K562 (cell line): ENCODE data around the gene ATRAID. TPM values are rescaled to one million over a fixed set of nuclear protein-coding genes. Genes with fewer than 3 reads are reported as not detected.

ENCODE experiments used
- ATAC-seq: fragments of 200-7000 bp; cut with Tn5 transposase; 3 replicates; pipeline ENCODE4 v1.9.1; 2020; ENCODE audit warnings: moderate library complexity
- Bru-seq: library from RNA; stranded (reverse); fragments of 400-500 nt; gene quantifications from one replicate; lab custom pipeline; 2021; lab: Mats Ljungman, UMichigan
- BruChase-seq, 2 experiments: library from RNA; stranded (reverse); fragments of 400-500 nt; gene quantifications; one replicate each; lab custom pipeline; 2021; lab: Mats Ljungman, UMichigan
- BruUV-seq: library from RNA; stranded (reverse); fragments of 400-500 nt; replicated peaks from 2 replicates; lab custom pipeline; 2021; lab: Mats Ljungman, UMichigan
- CTCF ChIA-PET: fragments of 300-600 bp; formaldehyde crosslinking; extraction: SDS; loops from one replicate; lab custom pipeline; 2021; ENCODE audit warnings: low intra/inter-chr PET ratio; lab: Yijun Ruan, JAX
- POLR2A ChIA-PET: fragments of 300-600, 350-650 bp; sonication (Branson Sonifier 250); formaldehyde crosslinking; extraction: SDS; loops from one replicate; lab custom pipeline; 2021; ENCODE audit warnings: antibody characterized with exemption, inconsistent platforms; lab: Yijun Ruan, JAX
- DNase-seq, 4 experiments: peaks; one replicate each; pipeline versions ENCODE4 v3.0.0 to v3.0.0-alpha.2; 2011 to 2018; ENCODE audit warnings: low spot score in 3 of 4, mixed read lengths in 3 of 4; ENCODE audit errors: extremely low read depth in 1 of 4
- FAIRE-seq: peaks from 2 replicates; lab custom pipeline; 2011; peaks lifted over from hg19 to GRCh38; lab: Jason Lieb, UNC
- H2AFZ ChIP-seq: 2 replicates; pipeline ENCODE4 v1.6.0; 2011; ENCODE audit warnings: low read depth, low read length, control low read depth, inconsistent platforms
- H3K27ac ChIP-seq: fragments of 200-600 bp; 3 replicates; pipeline ENCODE4 v1.8.0; 2011; ENCODE audit warnings: low read depth, mild to moderate bottlenecking, control low read depth, inconsistent platforms, low read length, moderate library complexity, mixed read lengths; ENCODE audit errors: extremely low read depth
- H3K27me3 ChIP-seq, 2 experiments: fragments of 300-600 bp in 1 of 2; 2 replicates in 1 of 2; 3 replicates in 1 of 2; pipeline versions ENCODE4 v1.6.0 to v1.8.0; 2011; ENCODE audit warnings: inconsistent platforms in 2 of 2, low read length in 2 of 2, mild to moderate bottlenecking in 1 of 2, mixed read lengths in 1 of 2, moderate library complexity in 1 of 2; ENCODE audit not compliant: control insufficient read depth in 2 of 2, insufficient read depth in 2 of 2
- H3K36me3 ChIP-seq: fragments of 300-600 bp; 3 replicates; pipeline ENCODE4 v1.8.0; 2011; ENCODE audit warnings: mild to moderate bottlenecking, low read length, inconsistent platforms; ENCODE audit not compliant: control insufficient read depth, insufficient read depth
- H3K4me1 ChIP-seq, 2 experiments: fragments of 200-600 bp in 1 of 2; replicated peaks in 1 of 2; 2 replicates in 1 of 2; 3 replicates in 1 of 2; pipeline versions ENCODE4 v1.5.1 to v1.8.0; 2011; ENCODE audit warnings: inconsistent platforms in 2 of 2, low read length in 2 of 2, mild to moderate bottlenecking in 1 of 2, mixed read lengths in 1 of 2, moderate library complexity in 1 of 2; ENCODE audit not compliant: control insufficient read depth in 2 of 2, insufficient read depth in 2 of 2
- H3K4me2 ChIP-seq: 2 replicates; pipeline ENCODE4 v1.6.1; 2011; ENCODE audit warnings: low read length, control low read depth, inconsistent platforms, mixed read lengths; ENCODE audit not compliant: insufficient read depth
- H3K4me3 ChIP-seq: fragments of 200-600 bp; sonication (generic), shearing (Covaris generic); 2 replicates; pipeline ENCODE4 v1.5.1; 2016; ENCODE audit warnings: control low read depth, inconsistent platforms
- H3K79me2 ChIP-seq: fragments of 200-600 bp; 3 replicates; pipeline ENCODE4 v1.8.0; 2011; ENCODE audit warnings: low read length, inconsistent platforms; ENCODE audit not compliant: control insufficient read depth, insufficient read depth
- H3K9ac ChIP-seq, 2 experiments: 2 replicates each; pipeline versions ENCODE4 v1.6.0 to v1.6.1; 2011; ENCODE audit warnings: low read depth in 2 of 2, low read length in 2 of 2, control low read depth in 1 of 2, inconsistent platforms in 1 of 2, mild to moderate bottlenecking in 1 of 2, mixed read lengths in 1 of 2; ENCODE audit not compliant: insufficient read depth in 1 of 2
- H3K9me1 ChIP-seq: one replicate; pipeline ENCODE4 v1.6.0; 2011; ENCODE audit warnings: inconsistent platforms, mild to moderate bottlenecking, low read length, moderate library complexity; ENCODE audit not compliant: control insufficient read depth, insufficient read depth
- H3K9me3 ChIP-seq: replicated peaks from 2 replicates; pipeline ENCODE4 v1.5.1; 2011; ENCODE audit warnings: low read depth, low read length, inconsistent platforms; ENCODE audit not compliant: control insufficient read depth, insufficient read depth
- H4K20me1 ChIP-seq: replicated peaks from 2 replicates; pipeline ENCODE4 v1.6.1; 2011; ENCODE audit warnings: low read length, inconsistent platforms, mixed read lengths; ENCODE audit not compliant: control insufficient read depth, insufficient read depth
- DACH1 ChIP-seq: fragments of 450-650 bp; IDR thresholded peaks from 2 replicates; pipeline ENCODE4 v1.6.1; 2018; ENCODE audit not compliant: partially characterized antibody
- DEAF1 ChIP-seq: fragments of 450-650 bp; formaldehyde crosslinking; IDR thresholded peaks from 2 replicates; pipeline ENCODE4 v1.4.0; 2020; ENCODE audit warnings: mild to moderate bottlenecking, moderate library complexity
- TBP ChIP-seq: optimal IDR thresholded peaks from 2 replicates; pipeline ENCODE3; 2011; ENCODE audit warnings: low read depth, low read length, improper control_type of control experiment
- ZBTB12 ChIP-seq: fragments of 250-450 bp; sonication (Bioruptor Pico); IDR thresholded peaks from 2 replicates; pipeline ENCODE4 v1.4.0; 2020
- ZFP30 ChIP-seq: fragments of 250-450 bp; sonication (Bioruptor Pico); IDR thresholded peaks from 2 replicates; pipeline ENCODE4 v1.8.0; 2022; ENCODE audit warnings: moderate library complexity, mild to moderate bottlenecking, inconsistent platforms, borderline replicate concordance
- ZHX1 ChIP-seq: fragments of 150-350 bp; conservative IDR thresholded peaks from 2 replicates; pipeline ENCODE4 v1.6.1; 2014; ENCODE audit warnings: low read length
- ZNF780A ChIP-seq: fragments of 250-450 bp; sonication (Bioruptor Pico); IDR thresholded peaks from 2 replicates; pipeline ENCODE4 v1.5.0; 2021; ENCODE audit warnings: mild to moderate bottlenecking
- WGBS: fragments of 100-300 bp; shearing (Covaris generic); methylation state at CpG from one replicate; pipeline ENCODE4 v1.1.6; 2016; ENCODE audit warnings: low coverage, mixed read lengths; ENCODE audit not compliant: insufficient coverage; ENCODE audit errors: missing lambda C conversion rate; 5-methylcytosine and 5-hydroxymethylcytosine counted together
- in situ Hi-C: fragments of 300-500 bp; cut with MboI; formaldehyde crosslinking; loops from 4 replicates; pipeline ENCODE4 v1.15.0; 2018; ENCODE audit warnings: inconsistent platforms, mixed read lengths
- intact Hi-C: fragments of 100-400 bp; cut with micrococcal nuclease; formaldehyde crosslinking; loops from 2 replicates; pipeline ENCODE4 v1.14.2; 2022
- long read RNA-seq, 3 experiments: library from polyadenylated mRNA in 2 of 3; library from RNA in 1 of 3; unstranded in 2 of 3; stranded (forward) in 1 of 3; transcript quantifications; one replicate each; pipeline ENCODE4 v2.0.0, GENCODE V29; 2019 to 2022
- polyA minus RNA-seq, 3 experiments: library from RNA; depleted of rRNA, polyadenylated mRNA; stranded (reverse); fragments of >200 nt; gene quantifications; 2 replicates each; pipeline ENCODE4 v1.2.3, GENCODE V29; 2011
- polyA plus RNA-seq, 8 experiments: library from polyadenylated mRNA; depleted of rRNA in 4 of 8; stranded (reverse) in 5 of 8; unstranded in 3 of 8; fragments of >200 nt; fragmentation: Nextera tagmentation in 2 of 8; fragmentation: Illumina TruSeq in 1 of 8; extraction: Ambion mirVana in 2 of 8; extraction: Trizol in 1 of 8; gene quantifications; 2 replicates each; pipeline versions ENCODE4 v1.2.1 to v1.2.3, GENCODE V29; 2011 to 2014; ENCODE audit warnings: inconsistent platforms in 1 of 8, missing spikeins in 1 of 8
- total RNA-seq, 7 experiments: library from RNA; depleted of rRNA in 6 of 7; stranded (reverse); fragments of >200 nt in 6 of 7; fragmentation: Illumina TruSeq in 2 of 7; extraction: Trizol in 2 of 7; gene quantifications; 2 replicates each; pipeline versions ENCODE4 v1.2.1 to v1.2.3, GENCODE V29; 2011 to 2021; ENCODE audit warnings: low replicate concordance in 1 of 7

ATRAID gene
- 129 and 182 TPM in 2 replicates for total RNA-seq (2011; cell fraction: chromatin; rRNA removed; ENCODE audit: low replicate concordance)
- total RNA-seq (2011; cell fraction: nucleolus; rRNA removed): 183 and 193 TPM in 2 replicates
- total RNA-seq (2011; cell fraction: nucleoplasm; rRNA removed): 158 and 167 TPM in 2 replicates
- 70.2 and 93.5 TPM in 2 replicates for total RNA-seq (2014; rRNA removed)
- 82.3 and 88.2 TPM in 2 replicates for total RNA-seq (2014; rRNA removed; fragmentation: Illumina TruSeq; extraction: Trizol)
- 99.1 and 108 TPM in 2 replicates for total RNA-seq (2015; rRNA removed; fragmentation: Illumina TruSeq; extraction: Trizol)
- total RNA-seq (2021): 75.4 and 78.7 TPM in 2 replicates
- 168 and 174 TPM in 2 replicates for polyA plus RNA-seq (2011; rRNA removed)
- 181 and 226 TPM in 2 replicates for polyA plus RNA-seq (2011; cell fraction: cytosol; rRNA removed)
- polyA plus RNA-seq (2011; cell fraction: nucleus; rRNA removed): 120 and 151 TPM in 2 replicates
- 99.5 and 103 TPM in 2 replicates for polyA plus RNA-seq (2012)
- 104 and 134 TPM in 2 replicates for polyA plus RNA-seq (2014; fragmentation: Illumina TruSeq; extraction: Trizol)
- 100 to 1,000 TPM; 122 to 187 TPM for polyA plus RNA-seq (2014; fragmentation: Nextera tagmentation; extraction: Ambion mirVana)
- 106 and 108 TPM in 2 replicates for polyA plus RNA-seq (2014; rRNA removed)
- polyA minus RNA-seq (2011; rRNA and poly(A)+ RNA removed): 69.8 and 70.3 TPM in 2 replicates
- polyA minus RNA-seq (2011; cell fraction: cytosol; rRNA and poly(A)+ RNA removed): 40.8 and 46.9 TPM in 2 replicates
- polyA minus RNA-seq (2011; cell fraction: nucleus; rRNA and poly(A)+ RNA removed): 44.2 and 66.4 TPM in 2 replicates
- percentile 90 among the genes with signal in this experiment for Bru-seq, nascent RNA
- percentile 83 among the genes with signal in this experiment for BruChase-seq, experiment 1, labeled RNA remaining after a 2-hour chase
- percentile 81 among the genes with signal in this experiment for BruChase-seq, experiment 2, labeled RNA remaining after a 6-hour chase
- long read RNA-seq, experiment 1, transcript ATRAID-202 (7 exons, 1,059 nt): minor isoform, 33 of 159 reads
- long read RNA-seq, experiment 1, transcript ATRAID-201 (7 exons, 1,240 nt): major isoform, 113 of 159 reads
- long read RNA-seq, experiment 1, partial matches to known transcripts: 9 of 159 reads
- long read RNA-seq, experiment 1, other reads (novel, unspliced or antisense): 4 of 159 reads
- long read RNA-seq, experiment 2, transcript ATRAID-201 (7 exons, 1,240 nt): major isoform, 79 of 131 reads
- long read RNA-seq, experiment 2, transcript ATRAID-202 (7 exons, 1,059 nt): minor isoform, 38 of 131 reads
- long read RNA-seq, experiment 2, partial matches to known transcripts: 5 of 131 reads
- long read RNA-seq, experiment 2, other reads (novel, unspliced or antisense): 9 of 131 reads
- long read RNA-seq, experiment 3, transcript ATRAID-202 (7 exons, 1,059 nt): minor isoform, 32 of 110 reads
- long read RNA-seq, experiment 3, transcript ATRAID-201 (7 exons, 1,240 nt): major isoform, 74 of 110 reads
- long read RNA-seq, experiment 3, partial matches to known transcripts: 2 of 110 reads
- long read RNA-seq, experiment 3, other reads (novel, unspliced or antisense): 2 of 110 reads

- BruUV-seq: no TSS peak
- Histone ChIP-seq H3K9me3 (no peaks in the 10 kb centered on the region), H3K36me3 (peaks cover 57% of the 10 kb centered on the region), H3K9me1 (no peaks in the 10 kb centered on the region), H3K79me2 (peaks cover 43% of the 10 kb centered on the region), H3K27ac (peak within 1 kb of the TSS; percentile 92), H3K27me3 (no peaks in the 10 kb centered on the region), H3K9ac (peak within 1 kb of the TSS; percentile 93 to 100), H3K4me3 (peak within 1 kb of the TSS; percentile 76), H2AFZ (peak within 1 kb of the TSS; percentile 93), H4K20me1 (no peaks in the 10 kb centered on the region), H3K4me1 (peaks cover 22 to 34% of the 10 kb centered on the region in 2 experiments), H3K4me2 (peak within 1 kb of the TSS; percentile 96)
- DNase-seq (peak; percentile 89 to 96 (median 92)), FAIRE-seq (peak; percentile 64), ATAC-seq (peak; percentile 95)
- in situ Hi-C loops (no loop called here), intact Hi-C loops (loop anchor here (5.0 kb wide), 1 partner anchor 115 kb away; no protein-coding TSS in a partner anchor)
- 0% methylated on average over 22 of the region's 73 CpGs for WGBS
- CTCF ChIA-PET: no interaction called here
- POLR2A ChIA-PET: interaction anchor here (0.6 to 1.9 kb wide), 6 partner anchors 12 to 857 kb away, joined by 3 to 12 read pairs (median 3); no protein-coding TSS in a partner anchor
- TF ChIP-seq ZHX1 (no peak), ZBTB12 (CRISPR knock-in tag) (no peak; the same call in 1 of the 2 replicates), DEAF1 (CRISPR knock-in tag) (no peak), DACH1 (no peak), TBP (peak; percentile 86), ZNF780A (CRISPR knock-in tag) (no peak), ZFP30 (CRISPR knock-in tag) (no peak)
These were observed at the start of gene ATRAID, which contains the start of gene SLC5A6 for GRCh38 chr2:27211943-27212625. TSS of gene ATRAID (plus strand) at chr2:27212041. CDS start at chr2:27212369, 328 bp downstream. TSS of gene SLC5A6 (minus strand) at chr2:27212268. CDS start at chr2:27207650, 4,618 bp downstream.
